GM12892 (cell line): ENCODE data around the gene SRP9.
"Not testable (repeated sequence)": the region's sequence is repeated elsewhere in the genome, so short reads cannot be mapped to it uniquely, and the experiment has no call there.

Experiments
- DNase-seq: peaks from one replicate; pipeline ENCODE4 v3.0.0; 2011; ENCODE audit not compliant: insufficient read length
- FAIRE-seq: peaks from 2 replicates; lab custom pipeline; 2011; peaks lifted over from hg19 to GRCh38; lab: Jason Lieb, UNC
- POLR2A ChIP-seq: IDR thresholded peaks from 2 replicates; pipeline ENCODE4 v1.6.1; 2011; ENCODE audit warnings: low read depth, low read length, control low read depth
- POLR2AphosphoS5 ChIP-seq: IDR thresholded peaks from 2 replicates; pipeline ENCODE4 v1.6.1; 2011; ENCODE audit warnings: low read depth, low read length, control low read depth
- TAF1 ChIP-seq: IDR thresholded peaks from 2 replicates; pipeline ENCODE4 v1.6.1; 2011; ENCODE audit warnings: low read depth, mild to moderate bottlenecking, control low read depth, low read length, borderline replicate concordance

SRP9 gene

DNA sequence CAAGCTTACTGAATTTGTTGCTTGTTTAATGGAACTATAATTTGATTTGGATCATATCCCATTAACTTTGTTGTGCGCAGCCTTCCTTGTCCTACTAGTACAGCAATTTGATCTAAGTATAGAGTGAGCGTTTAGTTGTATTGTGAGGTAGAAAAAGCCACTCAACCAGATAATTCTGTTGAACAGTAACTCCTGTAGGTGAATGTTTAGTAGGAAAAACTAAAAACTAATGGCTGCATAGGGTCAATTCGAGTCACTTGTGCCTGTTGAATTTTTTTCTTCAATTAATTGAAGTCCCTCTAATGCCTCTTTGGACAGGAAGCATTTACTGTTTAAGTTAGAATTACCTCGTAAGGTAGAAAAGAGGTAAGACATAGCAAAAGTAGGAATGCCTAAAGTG lies 17.3 kb downstream of the SRP9 start:
- TF ChIP-seq POLR2A (no peak), POLR2AphosphoS5 (no peak), TAF1 (no peak)
- DNase-seq (no peak), FAIRE-seq (no peak)

DNA sequence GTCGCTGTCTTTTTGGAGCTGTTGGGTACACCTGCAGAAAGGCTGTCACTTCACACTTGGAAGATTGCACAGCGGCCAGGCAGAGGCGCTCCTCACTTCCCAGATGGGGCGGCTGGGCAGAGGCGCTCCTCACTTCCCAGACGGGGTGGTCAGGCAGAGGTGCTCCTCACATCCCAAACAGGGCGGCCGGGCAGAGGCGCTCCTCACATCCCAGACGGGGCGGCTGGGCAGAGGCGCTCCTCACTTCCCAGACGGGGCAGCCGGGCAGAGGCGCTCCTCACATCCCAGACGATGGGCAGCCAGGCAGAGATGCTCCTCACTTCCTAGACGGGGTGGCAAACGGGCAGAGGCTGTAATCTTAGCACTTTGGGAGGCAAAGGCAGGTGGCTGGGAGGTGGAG lies 18.5 kb downstream of the SRP9 start:
- not testable (repeated sequence) for FAIRE-seq, DNase-seq

DNA sequence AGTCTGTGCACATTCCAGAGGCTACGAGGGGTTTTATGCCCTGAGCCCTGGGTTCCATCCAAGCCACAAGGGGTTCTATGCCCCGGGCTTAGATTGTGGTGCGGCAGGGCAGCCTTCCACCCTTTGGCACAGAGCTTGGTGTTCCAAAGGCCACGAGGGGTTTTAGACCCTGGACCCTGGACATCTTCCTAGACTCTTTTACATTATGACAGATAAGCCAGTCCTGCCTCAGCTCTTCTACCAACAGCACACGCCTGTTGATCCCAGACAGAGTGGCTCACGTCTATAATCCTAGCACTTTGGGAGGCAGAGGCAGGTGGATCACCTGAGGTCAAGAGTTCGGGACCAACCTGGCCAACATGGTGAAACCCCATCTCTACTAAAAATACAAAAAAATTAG lies 23.5 kb downstream of the SRP9 start:
- not testable (repeated sequence) for FAIRE-seq, DNase-seq

DNA sequence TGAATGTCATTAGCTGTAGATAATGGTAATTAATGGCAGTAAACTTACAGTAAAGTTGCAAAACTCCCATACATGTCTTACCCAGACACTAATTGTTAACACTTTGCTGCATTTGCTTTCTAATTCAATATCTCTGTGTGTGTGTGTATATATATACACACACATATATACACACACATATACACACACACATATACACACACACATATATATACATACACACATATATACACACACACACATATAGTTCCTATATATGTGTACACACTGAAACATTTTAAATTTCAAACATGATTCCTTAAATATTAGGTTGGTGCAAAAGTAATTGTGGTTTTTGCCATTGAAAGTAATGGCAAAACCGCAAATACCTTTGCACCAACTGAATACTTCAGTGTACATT lies 28.6 kb downstream of the SRP9 start:
- TF ChIP-seq POLR2A (no peak), TAF1 (no peak), POLR2AphosphoS5 (no peak)
- DNase-seq (no peak), FAIRE-seq (no peak)

DNA sequence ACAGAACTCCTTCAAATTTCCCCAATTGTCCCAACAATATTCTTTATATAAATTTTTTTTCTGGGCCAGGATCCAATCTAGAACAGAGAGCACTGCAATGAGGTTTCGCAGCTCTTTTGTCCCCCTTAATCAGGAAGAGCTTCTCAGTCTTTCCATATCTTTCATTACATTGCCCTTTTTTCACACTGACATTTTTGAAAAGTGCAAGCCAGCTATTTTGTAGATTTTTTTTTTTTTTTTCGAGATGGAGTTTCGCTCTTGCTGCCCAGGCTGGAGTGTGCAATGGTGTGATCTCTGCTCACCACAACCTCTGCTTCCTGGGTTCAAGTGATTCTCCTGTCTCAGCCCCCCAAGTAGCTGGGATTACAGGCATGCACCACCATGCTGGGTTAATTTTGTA lies 29.1 kb downstream of the SRP9 start:
- DNase-seq, FAIRE-seq: not testable (repeated sequence)

DNA sequence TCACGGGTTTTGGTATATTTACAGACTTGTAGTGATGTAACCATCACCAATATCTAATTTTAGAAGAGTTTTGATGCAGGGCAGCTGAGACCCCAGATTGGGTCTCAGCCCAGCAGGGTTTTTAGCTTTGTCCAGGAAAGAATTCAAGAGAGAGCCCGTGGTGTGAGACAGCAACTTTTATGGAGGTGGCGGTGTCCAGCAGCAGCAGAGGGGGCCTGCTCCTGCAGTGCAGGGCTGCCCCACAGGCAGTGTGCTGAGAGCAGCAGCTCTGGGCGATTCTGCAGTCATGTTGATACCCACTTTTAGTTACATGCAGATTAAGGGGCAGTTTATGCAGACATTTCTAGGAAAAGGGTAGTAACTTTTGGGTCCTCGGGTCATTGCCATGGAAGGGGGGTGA lies 30.5 kb downstream of the SRP9 start:
- no peak for FAIRE-seq
- DNase-seq: no peak
- no peak for TF ChIP-seq TAF1
- no peak for TF ChIP-seq POLR2AphosphoS5
- no peak for TF ChIP-seq POLR2A

DNA sequence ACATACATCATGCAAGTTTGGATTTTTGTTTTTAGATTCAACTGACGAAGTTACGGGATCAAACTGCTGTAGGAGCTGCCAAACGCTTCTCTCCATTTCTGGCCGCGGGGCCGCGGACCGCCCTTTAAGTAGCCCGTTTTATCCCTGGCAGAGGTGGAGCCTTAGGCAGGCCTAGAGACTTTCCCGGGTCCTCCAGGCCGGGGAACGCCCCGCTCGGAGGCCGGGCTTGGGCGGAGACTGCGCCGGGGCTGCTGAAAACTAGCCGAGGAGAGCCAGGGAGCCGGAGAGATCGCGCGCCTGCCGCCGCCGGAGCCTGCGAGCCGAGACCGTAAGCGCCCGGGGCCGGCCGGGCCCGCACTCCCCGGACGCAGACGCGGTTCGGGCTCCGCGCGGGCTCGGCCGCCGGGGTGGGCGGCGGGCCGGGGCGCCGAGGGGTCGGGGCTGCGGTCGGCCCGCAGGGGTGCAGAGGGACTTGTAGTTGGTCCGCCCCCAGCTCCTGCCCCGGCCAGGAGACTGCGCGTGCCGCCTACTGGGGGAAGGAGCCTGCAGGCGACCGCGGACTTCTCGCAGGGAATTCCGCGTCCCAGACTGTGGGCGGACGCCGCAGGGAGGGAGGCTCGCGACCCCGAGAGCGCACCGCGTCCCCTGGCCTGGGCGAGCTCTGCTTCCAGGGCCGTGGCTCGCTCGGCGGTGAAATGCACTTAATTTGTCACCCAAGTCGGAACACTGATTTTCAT lies 32.4 kb downstream of the SRP9 start, which contains the start of gene EPHX1:
Gene EPHX1 (plus strand): TSS at position 283 of the 737 bp plus-strand sequence. CDS start 18,606 bp downstream, outside the sequence.
- TF ChIP-seq POLR2AphosphoS5: no peak
- TF ChIP-seq TAF1: no peak
- peak; percentile 43; the same call in 1 of the 2 replicates for TF ChIP-seq POLR2A
- DNase-seq (peak; percentile 83), FAIRE-seq (no peak)

DNA sequence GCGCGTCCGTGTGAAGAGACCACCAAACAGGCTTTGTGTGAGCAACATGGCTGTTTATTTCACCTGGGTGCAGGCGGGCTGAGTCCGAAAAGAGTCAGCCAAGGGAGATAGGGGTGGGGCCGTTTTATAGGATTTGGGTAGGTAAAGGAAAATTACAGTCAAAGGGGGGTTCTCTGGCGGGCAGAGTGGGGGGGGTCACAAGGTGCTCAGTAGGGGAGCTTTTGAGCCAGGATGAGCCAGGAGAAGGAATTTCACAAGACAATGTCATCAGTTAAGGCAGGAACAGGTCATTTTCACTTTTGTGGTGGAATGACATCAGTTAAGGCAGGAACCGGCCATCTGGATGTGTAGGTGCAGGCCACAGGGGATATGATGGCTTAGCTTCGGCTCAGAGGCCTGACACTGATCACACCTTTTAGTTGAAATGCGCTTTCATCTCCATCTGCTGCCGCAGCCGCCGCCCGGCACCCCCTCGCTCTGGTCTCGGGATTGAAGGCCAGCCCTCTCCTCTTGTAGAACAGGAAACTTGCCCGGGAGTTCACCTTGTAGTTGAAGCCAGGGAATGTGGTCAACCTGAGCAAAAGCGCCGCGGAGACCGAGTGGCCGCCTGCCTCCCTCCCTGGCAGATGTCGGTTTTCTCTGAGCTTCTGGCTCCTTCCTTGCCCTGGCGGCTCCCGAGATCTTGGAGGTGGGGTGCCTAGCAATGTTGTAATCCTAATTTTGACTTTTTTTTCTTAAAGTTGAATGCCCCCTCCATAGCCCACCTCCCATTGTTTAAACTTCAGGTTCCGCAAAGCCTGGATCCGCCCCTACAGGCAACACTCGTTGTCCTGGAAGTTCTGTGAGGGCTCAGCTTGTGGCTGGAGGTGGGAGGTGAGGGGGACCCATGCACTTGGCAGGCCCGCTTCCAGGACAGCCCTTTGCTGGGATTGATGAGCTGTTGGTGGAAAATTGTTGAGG lies 33.2 kb downstream of the SRP9 start:
- not testable (repeated sequence) for FAIRE-seq, DNase-seq

DNA sequence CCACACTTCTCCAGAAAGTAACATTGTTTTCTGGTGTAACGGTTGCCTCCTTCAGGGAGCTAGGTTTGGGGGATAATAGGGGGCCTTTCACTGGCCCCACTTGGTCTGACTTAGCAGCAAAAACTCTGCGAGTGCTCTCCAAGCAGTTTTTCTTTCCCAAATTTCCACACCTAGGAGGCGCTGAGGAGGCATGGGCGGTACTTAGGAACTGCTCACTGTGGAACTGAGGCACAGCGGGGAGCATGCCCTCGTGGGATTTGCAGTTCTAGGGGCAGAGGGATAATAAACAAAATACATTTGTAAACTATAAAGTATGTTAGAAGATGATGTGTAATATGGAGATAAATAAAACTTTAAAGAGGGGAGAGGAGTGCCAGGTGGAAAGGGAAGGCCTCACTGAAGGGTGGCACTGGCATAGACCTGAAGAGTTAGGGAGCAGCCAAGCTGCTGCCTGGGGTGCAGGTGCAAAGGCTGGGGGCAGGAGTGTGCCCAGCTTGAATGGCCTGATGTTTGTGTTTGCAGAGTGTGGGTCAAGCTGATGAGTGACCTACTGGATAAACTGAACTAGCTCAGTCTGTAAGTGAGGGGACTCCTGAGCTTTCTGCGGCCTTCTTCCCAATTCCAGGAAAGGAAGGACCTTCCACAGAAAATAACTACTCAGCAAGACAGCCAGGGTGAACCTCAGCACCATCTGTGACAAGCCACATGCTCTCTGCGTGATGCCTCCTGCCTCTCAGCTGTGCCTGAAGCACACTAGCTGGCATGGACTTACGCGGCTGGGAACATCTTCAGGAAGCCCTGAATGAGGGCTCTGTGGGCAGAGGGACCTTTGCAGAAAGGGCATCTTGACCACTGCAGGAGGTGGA lies 34.2 kb downstream of the SRP9 start:
- DNase-seq (no peak), FAIRE-seq (no peak)
- no peak for TF ChIP-seq TAF1
- TF ChIP-seq POLR2A: no peak
- no peak for TF ChIP-seq POLR2AphosphoS5

DNA sequence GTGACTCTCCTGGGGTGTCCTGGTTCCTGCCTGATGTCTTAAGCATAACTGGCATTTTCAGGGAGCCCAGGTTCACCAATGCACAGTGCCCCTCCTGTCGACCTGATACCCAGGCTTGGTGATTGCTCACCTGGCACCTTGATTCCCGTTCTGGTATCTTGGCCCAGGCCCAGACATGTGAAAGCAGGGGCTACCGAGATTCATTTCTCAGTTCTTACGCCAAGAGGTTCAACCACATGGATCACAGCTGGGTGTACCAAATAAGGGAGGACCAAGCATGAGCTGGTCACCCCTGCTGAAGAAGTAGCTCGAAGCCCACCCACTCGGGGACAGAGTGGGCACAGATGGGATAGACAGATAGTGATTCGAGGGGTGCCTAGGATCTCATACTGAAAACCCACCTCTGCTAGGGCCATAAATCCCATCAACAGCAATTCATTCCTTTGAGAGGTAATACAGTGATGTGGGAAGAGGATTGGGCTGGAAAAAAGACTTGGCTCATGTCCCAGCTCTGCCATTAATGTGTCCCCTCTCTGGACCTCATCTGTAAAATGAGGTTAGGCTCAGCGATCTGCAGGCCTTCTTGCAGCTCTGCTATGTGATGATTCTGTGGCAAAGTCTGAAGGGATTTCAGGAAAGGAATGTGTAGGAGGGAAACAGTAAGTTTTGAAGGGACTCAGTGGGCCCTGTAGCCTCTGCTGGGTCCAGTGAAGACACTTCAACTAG lies 35.0 kb downstream of the SRP9 start:
- DNase-seq: no peak
- FAIRE-seq: no peak

DNA sequence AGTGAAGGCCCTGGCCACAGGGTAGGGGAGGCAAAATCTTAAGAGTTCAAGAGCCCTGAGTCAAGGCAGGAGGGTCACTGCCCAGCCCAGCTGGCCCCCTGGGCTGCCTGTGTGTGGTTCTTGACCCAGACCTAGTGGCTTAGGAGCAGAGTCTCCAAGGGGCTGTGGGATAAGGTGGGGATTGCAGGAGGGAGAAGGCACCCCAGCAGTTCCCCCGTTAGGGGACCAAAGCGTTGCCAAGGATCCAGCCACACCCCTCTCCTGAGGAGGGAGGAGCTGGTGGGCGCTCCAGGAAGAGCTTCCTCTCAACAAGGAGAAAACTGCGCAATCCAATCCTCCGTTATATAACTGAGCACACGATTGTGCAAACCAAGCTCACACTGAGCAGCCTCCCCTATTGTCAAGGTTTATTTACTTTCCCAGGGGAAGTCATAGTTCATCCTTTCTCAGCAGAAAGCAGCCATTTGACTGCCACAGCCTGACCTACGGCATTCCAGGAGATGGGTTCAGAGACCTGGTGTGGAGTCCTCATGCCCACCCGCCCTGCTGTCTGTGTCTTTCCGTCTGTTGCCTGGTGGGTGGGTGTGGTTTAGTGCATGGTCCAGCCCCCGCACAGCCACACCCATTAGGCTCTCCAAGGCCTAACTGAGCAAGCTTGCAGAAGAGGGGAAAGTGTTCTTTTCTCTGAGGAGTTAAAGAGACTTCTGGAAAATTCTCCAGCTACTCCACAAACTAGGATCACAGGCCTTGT lies 35.8 kb downstream of the SRP9 start:
- TF ChIP-seq POLR2AphosphoS5 (no peak), TAF1 (no peak), POLR2A (no peak)
- DNase-seq (no peak), FAIRE-seq (no peak)

More for the DNA sequence above, 35.0 kb downstream of the SRP9 start:
- no peak for TF ChIP-seq POLR2AphosphoS5
- no peak for TF ChIP-seq TAF1
- TF ChIP-seq POLR2A: no peak
